CD4-positive, alpha-beta T cell treated with Interleukin-4 for 1 hour (primary cell): Measurements from ENCODE around the gene ASH1L.
"Not testable (repeated sequence)": the region's sequence is repeated elsewhere in the genome, so short reads cannot be mapped to it uniquely, and the experiment has no call there.

ENCODE experiments used
- DNase-seq, 2 donors: peaks; one replicate each; pipeline ENCODE4 v3.0.0-alpha.2; 2020 to 2022

Gene ASH1L

DNA sequence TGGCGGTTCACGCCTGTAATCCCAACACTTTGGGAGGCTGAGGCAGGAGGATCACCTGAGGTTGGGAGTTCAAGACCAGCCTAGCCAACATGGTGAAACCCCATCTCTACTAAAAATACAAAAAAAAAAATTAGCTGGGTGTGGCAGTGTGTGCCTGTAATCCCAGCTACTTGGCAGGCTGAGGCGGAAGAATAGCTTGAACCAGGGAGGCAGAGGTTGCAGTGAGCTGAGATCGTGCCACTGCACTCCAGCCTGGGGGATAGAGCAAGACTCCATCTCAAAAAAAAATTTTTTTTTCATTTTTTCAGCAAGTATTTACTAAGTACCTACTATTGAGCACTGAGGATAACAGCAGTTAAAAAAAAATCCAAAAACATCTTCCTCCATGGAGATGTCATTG is 69.0 kb downstream of the ASH1L start:
- not testable (repeated sequence) for DNase-seq

DNA sequence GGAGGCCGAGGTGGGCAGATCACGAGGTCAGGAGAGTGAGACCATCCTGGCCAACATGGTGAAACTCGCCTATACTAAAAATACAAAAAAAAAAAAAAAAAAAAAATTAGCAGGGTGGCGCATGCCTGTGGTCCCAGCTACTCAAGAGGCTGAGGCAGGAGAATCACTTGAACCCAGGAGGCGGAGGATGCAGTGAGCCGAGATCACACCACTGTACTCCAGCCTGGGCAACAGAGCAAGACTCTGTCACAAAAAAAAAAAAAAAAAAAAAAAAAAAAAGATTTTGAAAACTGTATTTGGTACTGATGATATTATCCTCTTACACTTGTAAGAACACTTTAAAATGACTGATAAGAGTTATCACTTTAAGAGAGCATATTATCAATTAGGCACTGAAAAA is 74.2 kb downstream of the ASH1L start:
- not testable (repeated sequence) for DNase-seq

- DNase-seq: no peak
Measured at GRCh38 chr1:155487541-155487940, 75.1 kb downstream of the ASH1L start.

DNA sequence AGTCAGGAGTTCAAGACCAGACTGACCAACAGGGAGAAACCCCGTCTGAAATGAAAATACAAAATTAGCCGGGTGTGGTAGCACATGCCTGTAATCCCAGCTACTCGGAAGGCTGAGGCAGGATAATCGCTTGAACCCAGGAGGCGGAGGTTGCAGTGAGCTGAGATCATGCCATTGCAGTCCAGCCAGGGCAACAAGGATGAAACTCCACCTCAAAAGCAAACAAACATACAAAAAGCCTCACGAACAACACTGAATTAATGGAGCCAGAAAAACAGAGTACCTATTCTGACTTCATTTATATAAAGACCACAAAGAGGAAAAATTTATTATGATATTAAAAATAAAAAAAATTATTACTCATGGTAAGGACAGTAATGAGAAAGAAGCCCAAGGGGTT is 75.7 kb downstream of the ASH1L start:
- not testable (repeated sequence) for DNase-seq

GRCh38 chr1:155485945-155486344 is 76.7 kb downstream of the ASH1L start:
- DNase-seq: no peak

DNA sequence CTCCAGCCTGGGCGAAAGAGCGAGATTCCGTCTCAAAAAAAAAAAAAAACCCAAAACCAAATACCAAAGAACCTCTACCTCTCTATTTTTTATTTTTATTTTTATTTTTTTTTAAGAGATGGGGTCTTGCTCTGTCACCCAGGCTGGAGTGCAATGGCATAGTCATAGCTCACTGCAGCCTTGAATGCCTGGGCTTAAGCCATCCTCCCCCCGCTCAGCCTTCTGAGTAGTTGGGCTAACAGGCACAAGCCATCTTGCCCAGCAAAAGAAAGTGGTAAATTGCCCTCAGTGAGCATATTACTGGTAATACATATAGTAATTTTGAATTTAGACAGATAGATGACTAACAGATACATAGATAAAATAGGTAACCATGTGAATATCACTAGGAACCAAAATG is 77.4 kb downstream of the ASH1L start:
- no peak for DNase-seq

DNA sequence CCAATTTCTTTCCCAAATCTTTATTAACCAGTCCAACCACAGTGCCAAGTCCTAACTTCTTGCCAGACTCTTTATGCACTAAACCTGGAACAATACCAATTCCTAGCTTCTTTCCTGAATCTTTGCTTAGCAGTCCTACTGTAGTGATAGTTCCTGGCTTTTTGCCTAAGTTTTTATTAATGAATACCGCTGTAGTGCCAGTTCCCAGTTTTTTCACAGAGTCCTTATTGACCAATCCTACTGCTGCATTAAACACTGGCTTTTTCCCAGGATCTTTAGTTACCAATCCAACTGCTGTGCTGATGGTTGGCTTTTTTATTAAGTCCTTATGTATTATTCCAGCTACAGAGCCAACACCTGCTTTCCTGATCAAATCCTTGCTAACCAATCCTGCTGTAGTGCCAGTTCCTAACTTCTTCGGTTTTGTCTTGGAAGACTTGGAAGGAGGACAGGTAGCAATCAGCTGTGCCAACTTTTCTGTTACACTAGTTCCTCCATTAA is 80.8 kb downstream of the ASH1L start:
- DNase-seq: no peak

DNA sequence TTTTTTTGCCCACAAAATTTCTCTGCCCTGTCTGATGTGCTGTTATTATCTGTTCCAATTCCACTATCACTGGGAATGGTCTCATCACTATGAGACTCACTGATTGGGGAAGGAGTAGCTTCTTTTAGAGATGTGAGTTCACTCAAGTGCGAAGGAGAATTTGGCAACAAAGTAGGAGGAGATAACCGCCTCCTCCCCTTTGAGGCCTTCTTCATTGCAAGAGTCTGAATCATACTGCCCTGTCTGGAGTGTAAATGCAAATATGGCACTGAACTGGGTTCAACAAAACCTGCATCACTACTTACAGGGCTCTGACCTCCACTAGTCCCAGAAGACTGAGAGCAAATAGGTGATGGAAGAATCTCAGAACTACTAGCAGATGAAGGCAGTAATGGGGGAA is 83.4 kb downstream of the ASH1L start:
- DNase-seq: no peak

DNA sequence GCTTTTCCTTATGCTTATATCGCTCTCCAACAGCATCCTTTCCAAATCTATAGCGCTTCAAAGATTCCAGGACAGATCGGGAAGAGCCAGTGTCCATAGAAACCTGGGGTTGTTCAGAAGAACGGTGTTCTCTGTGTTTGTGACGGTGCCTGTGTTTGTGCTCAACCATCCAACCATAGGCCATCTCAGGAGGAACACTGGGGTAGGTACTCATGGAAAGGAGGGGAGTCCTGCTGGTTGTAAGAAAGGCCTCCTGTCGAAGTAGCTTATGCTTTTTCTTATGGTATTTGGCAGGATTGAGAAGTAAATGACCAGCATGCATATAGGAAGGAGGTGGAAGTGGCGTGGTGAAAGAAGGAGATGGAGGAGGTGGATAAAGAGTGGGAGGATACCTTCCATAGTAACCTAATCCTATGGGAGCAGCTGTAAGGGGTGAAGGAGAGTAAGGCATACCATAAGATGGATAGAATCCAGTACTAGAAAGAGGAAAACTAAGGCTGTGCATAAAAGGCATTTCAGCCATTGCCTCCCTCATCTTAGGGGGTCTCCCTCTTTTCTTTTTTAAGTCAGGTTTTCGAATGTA is 84.2 kb downstream of the ASH1L start:
- DNase-seq: no peak

GRCh38 chr1:155474146-155474545 is 88.5 kb downstream of the ASH1L start:
- no peak for DNase-seq

DNA sequence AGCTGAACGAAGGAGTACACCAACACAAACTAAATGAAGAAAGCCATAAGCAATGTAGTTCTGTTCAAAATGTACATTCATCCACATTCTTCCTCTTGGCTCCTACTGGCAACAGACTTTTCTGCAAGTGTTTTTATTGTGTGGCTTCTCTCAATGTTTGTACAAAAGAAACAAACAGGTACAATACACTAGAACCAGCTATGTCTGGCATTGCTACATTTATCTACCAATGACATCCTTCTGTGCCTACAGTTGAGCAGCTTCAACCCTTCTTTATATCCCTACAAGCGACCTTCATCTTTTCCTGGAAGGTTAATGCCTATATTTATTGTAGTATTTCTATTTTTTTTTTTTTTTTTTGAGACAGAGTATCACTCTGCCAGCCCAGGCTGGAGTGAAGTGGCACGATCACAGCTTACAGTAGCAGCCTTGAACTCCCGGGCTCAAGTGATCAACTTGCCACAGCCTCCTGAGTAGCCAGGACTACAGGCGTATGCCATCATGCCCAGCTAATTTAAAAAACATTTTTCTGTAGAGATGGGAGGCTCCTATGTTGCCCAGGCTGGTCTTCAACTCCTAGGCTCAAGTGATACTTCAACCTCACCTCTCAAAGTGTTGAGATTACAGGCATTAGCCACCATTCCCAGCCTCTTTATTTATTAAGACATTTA is 89.3 kb downstream of the ASH1L start:
- DNase-seq: no peak

DNA sequence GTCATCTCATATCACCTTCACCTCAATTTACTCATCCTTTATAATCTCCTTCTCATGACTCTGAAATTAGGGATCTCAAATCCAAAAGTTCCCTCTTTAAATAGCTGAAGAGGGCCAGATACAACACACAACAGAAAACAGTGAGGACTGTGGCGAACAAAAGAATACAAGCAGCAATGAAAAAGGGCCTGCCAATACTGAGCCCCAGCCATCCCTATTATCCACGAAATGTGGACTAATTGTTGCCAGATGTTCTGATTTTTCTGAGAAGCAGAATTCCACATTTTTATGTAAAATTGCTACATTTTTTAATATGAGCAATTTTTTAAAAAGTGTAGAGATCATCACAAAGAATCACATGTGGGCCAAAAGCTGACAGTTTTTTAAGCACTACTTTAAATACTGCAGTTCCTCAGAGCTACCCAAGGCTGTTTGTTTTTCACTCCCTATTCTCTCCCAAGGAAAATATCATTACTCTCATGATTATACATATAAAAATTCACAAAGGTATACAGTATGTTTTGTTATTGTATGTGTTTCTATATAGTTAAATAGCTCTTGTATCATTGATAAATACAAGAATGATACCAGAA is 90.0 kb downstream of the ASH1L start:
- DNase-seq: no peak

GRCh38 chr1:155471891-155472290 is 90.7 kb downstream of the ASH1L start:
- no peak for DNase-seq

GRCh38 chr1:155471026-155471425 is 91.6 kb downstream of the ASH1L start:
- no peak for DNase-seq

DNA sequence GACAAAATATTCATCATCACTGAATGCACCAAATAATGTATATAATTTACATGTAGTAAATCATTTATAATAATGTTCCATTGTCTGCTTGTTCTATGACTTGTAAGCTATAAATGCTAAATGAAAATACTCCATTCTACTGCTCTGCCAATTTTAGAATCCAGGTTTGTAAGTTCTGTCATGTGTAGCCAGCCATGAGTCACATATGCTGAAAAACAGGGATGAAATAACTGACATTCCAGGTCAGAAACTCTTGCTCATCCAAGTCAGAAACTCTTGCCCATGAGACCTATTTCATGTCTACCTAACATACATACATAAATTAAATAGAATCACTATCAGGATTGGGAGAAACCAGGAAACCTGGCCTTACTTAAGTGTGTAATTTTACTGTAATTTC is 95.6 kb downstream of the ASH1L start:
- no peak for DNase-seq

- no peak for DNase-seq
Measured at GRCh38 chr1:155466617-155466972, 96.0 kb downstream of the ASH1L start.

- no peak for DNase-seq
Measured at GRCh38 chr1:155463865-155464650, 98.5 kb downstream of the ASH1L start.

GRCh38 chr1:155458111-155458510 is 104.5 kb downstream of the ASH1L start:
- no peak for DNase-seq

GRCh38 chr1:155457266-155457665 is 105.3 kb downstream of the ASH1L start:
- DNase-seq: no peak

DNA sequence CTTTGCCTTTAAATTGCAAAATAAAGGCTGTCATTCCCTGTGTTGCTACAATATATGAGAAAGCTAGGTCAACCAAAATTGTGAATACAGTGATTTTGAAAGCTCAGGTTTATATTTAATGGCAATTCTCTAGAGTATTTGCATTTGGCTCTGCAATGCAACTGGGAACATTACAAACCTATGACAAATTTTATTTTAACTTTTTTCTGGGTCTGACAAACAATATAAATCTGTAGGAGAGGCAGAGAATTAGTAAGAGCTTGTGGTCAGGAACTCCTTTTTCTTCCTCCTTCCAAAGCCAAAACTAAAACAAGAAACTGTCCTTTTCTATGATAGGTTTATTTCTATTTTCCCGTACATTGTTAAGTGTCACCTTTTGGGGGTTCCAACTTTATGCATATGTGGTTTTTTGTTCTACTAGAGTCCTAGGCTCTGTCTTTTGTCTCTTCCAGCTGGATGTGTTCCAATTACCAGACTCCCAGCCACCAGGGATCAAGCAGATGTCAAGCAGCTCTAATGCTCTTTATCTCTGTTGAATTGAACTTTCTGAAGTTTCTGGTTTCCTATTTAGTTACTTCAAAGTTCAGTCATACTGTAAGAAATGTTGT is 106.9 kb downstream of the ASH1L start:
- DNase-seq: no peak

DNA sequence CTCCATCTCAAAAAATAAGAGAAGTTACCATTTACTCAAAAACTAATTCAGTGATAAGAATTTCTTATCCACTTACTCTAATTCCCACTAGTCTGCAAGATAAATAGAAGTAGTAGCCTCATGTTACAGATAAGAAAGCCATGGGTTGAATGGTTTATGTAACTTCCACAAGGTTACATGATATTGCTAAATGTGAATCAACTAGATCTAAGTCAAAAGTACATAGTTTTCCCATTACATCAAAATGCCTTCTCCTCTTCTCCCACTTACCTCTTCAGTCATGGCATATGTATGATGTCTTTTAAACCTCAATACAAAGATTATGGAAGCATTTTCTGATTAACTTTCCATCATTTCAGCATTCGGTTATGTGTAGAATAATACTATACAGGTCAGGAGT is 108.5 kb downstream of the ASH1L start:
- DNase-seq: no peak

GRCh38 chr1:155453141-155453540 is 109.5 kb downstream of the ASH1L start:
- no peak for DNase-seq

GRCh38 chr1:155451199-155451598 is 111.4 kb downstream of the ASH1L start:
- no peak for DNase-seq
